Testis (tissue), 3 donors: ENCODE data around the gene COL2A1. TPM values are rescaled to one million over a fixed set of nuclear protein-coding genes. Genes with fewer than 3 reads are reported as not detected.

Experiments
- DNase-seq: peaks from one replicate; pipeline ENCODE4 v3.0.0-alpha.2; 2019
- H3K27ac ChIP-seq, 2 donors: fragments of 200-600 bp; sonication (generic); one replicate each; pipeline ENCODE4 v1.5.1; 2019
- H3K27me3 ChIP-seq: fragments of 200-600 bp; sonication (generic); one replicate; pipeline ENCODE4 v1.5.1; 2019
- H3K36me3 ChIP-seq: fragments of 200-600 bp; sonication (generic); one replicate; pipeline ENCODE4 v1.5.1; 2017; ENCODE audit warnings: low read depth; ENCODE audit errors: missing control alignments
- H3K4me1 ChIP-seq: fragments of 200-600 bp; sonication (generic); one replicate; pipeline ENCODE4 v1.5.1; 2019
- H3K4me3 ChIP-seq, 2 donors: fragments of 200-600 bp; sonication (generic); one replicate each; pipeline ENCODE4 v1.5.1; 2017 to 2019
- H3K9me3 ChIP-seq: fragments of 200-600 bp; sonication (generic); one replicate; pipeline ENCODE4 v1.5.1; 2017
- CTCF ChIP-seq, 3 experiments: fragments of 450-650 bp in 2 of 3; fragments of 200-600 bp in 1 of 3; sonication (generic) in 1 of 3; IDR thresholded peaks; one replicate each; pipeline ENCODE4 v1.5.1; 2016 to 2019; ENCODE audit warnings: antibody characterized with exemption in 3 of 3, mild to moderate bottlenecking in 2 of 3, moderate library complexity in 1 of 3
- POLR2A ChIP-seq: fragments of 450-650 bp; IDR thresholded peaks from one replicate; pipeline ENCODE4 v1.6.1; 2017; ENCODE audit warnings: antibody characterized with exemption, mild to moderate bottlenecking, moderate library complexity
- WGBS, 2 donors: methylation state at CpG; one replicate each; pipeline ENCODE4 v1.1.5; 2018; 5-methylcytosine and 5-hydroxymethylcytosine counted together
- intact Hi-C: fragments of 100-400 bp; cut with DNase I; formaldehyde crosslinking; loops from one replicate; pipeline ENCODE4 v1.15.1; 2023; ENCODE audit warnings: low total_unique reads
- polyA plus RNA-seq: library from polyadenylated mRNA; stranded (reverse); fragments of 350-450 nt; fragmentation: Illumina TruSeq; extraction: RNeasy Lipid Tissue Mini Kit (QIAGEN cat#74804); gene quantifications from one replicate; pipeline ENCODE4 v1.2.3, GENCODE V29; 2014; ENCODE audit warnings: low read depth, low replicate concordance; ENCODE audit not compliant: insufficient read depth
- total RNA-seq, 2 donors: library from RNA; depleted of rRNA; stranded (reverse); fragments of >200 nt; gene quantifications; one replicate each; pipeline ENCODE4 v1.2.3, GENCODE V29; 2016

Gene COL2A1
- total and polyA plus RNA-seq, 3 donors from 2014 or later = 1.8 to 8.0 (median 2.8) TPM

- 63 to 75% methylated on average over 8 of the region's 8 CpGs for WGBS, 2 donors
- intact Hi-C loops = no loop called here
- H3K4me1 ChIP-seq = peaks cover 9% of the 10 kb centered on the region
- H3K27me3 ChIP-seq = no peaks in the 10 kb centered on the region
- H3K4me3 ChIP-seq = no peak overlapping the region
- H3K27ac ChIP-seq = no peak overlapping the region
- H3K9me3 ChIP-seq = no peaks in the 10 kb centered on the region
- H3K36me3 ChIP-seq = no peaks in the 10 kb centered on the region
- no peak for TF ChIP-seq CTCF (IDR thresholded peaks at IDR 0.05)
- no peak for TF ChIP-seq POLR2A
- DNase-seq = no peak
These were observed 25.4 kb upstream of the COL2A1 start for GRCh38 chr12:48029491-48030172.

GRCh38 chr12:48028541-48029431 lies 24.5 kb upstream of the COL2A1 start:
- no peak for DNase-seq
- peaks cover 11% of the 10 kb centered on the region for H3K4me1 ChIP-seq
- intact Hi-C loops = no loop called here
- no peaks in the 10 kb centered on the region for H3K27me3 ChIP-seq
- 70 to 80% methylated on average over 5 of the region's 5 CpGs for WGBS, 2 donors
- no peaks in the 10 kb centered on the region for H3K36me3 ChIP-seq
- TF ChIP-seq CTCF (IDR thresholded peaks at IDR 0.05) (no peak), POLR2A (no peak)
- no peaks in the 10 kb centered on the region for H3K9me3 ChIP-seq
- H3K27ac ChIP-seq = no peak overlapping the region
- no peak overlapping the region for H3K4me3 ChIP-seq

DNA sequence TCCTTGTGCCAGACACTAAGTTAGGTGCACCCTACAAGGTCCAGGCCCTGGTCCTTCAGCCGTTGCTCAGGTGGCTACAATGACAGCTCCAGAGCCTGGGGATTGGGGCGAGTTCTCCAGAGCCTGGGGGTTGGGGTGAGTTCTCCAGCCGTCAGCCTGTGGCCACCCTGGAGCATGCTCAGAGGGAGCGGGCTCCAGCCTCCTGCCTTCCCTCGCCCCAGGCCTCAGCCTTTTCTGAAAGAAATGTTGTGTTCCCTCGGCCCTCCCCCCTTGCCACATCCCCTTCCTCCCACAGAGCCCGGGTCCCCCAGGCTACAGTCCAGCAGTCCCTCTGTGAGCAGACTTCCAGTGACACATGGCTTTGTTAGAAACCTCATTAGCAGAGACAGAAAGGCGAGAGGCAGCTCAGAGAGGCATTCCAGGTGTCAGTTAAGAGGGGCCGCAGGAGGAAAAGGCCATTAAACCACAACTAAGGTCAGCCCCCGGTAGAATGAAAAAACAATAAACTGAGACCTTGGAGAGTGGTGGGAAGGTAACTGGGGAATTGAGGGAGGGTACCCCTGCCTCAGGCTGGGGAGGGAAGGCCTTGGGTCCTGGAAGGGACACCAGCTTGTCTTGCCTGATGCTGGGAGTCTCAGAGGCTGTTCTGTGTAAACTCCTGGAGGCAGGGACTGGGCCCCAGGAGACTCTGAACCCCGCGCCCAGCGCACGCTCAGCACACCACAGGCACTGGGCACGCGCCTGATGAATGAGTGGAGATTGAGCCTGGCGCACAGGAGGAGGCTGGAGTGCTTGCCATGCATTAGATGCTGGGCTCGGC lies 23.1 kb upstream of the COL2A1 start:
- DNase-seq = no peak
- Histone ChIP-seq H3K36me3 (no peaks in the 10 kb centered on the region), H3K4me1 (peaks cover 20% of the 10 kb centered on the region), H3K27ac (no peak overlapping the region), H3K4me3 (no peak overlapping the region), H3K9me3 (no peaks in the 10 kb centered on the region), H3K27me3 (no peaks in the 10 kb centered on the region)
- no peak for TF ChIP-seq CTCF (IDR thresholded peaks at IDR 0.05)
- WGBS, 2 donors = 73 to 79% methylated on average over 12 to 18 of the region's 18 CpGs
- intact Hi-C loops = no loop called here

GRCh38 chr12:48026060-48026827 lies 22.0 kb upstream of the COL2A1 start:
- H3K27me3 ChIP-seq = no peaks in the 10 kb centered on the region
- TF ChIP-seq POLR2A (no peak), CTCF (IDR thresholded peaks at IDR 0.05) (no peak)
- intact Hi-C loops = no loop called here
- H3K4me1 ChIP-seq = peaks cover 20% of the 10 kb centered on the region
- no peak overlapping the region for H3K4me3 ChIP-seq
- no peaks in the 10 kb centered on the region for H3K9me3 ChIP-seq
- no peak for DNase-seq
- 47 to 71% methylated on average over 7 of the region's 7 CpGs for WGBS, 2 donors
- no peak overlapping the region for H3K27ac ChIP-seq
- H3K36me3 ChIP-seq = no peaks in the 10 kb centered on the region
